Gastroesophageal sphincter (tissue), 3 donors: ENCODE results near the gene RALGAPA1.

Source experiments
- EP300 ChIP-seq: sonication (generic); formaldehyde crosslinking; IDR thresholded peaks from one replicate; pipeline ENCODE4 v1.6.1; 2017; ENCODE audit warnings: antibody characterized with exemption, mild to moderate bottlenecking
- POLR2A ChIP-seq, 2 donors: fragments of 450-650 bp; IDR thresholded peaks; one replicate each; pipeline ENCODE4 v1.6.1; 2017; ENCODE audit warnings: antibody characterized with exemption in 2 of 2, mild to moderate bottlenecking in 2 of 2, moderate library complexity in 1 of 2
- TF ChIP-seq, protein P1 (sequence below), 4 experiments: fragments of 200-600 bp in 2 of 4; fragments of 450-650 bp in 2 of 4; sonication (generic) in 1 of 4; IDR thresholded peaks; one replicate each; pipeline ENCODE4 v1.5.1; 2017 to 2019; ENCODE audit warnings: antibody characterized with exemption in 4 of 4, mild to moderate bottlenecking in 2 of 4, moderate library complexity in 2 of 4

DNA sequence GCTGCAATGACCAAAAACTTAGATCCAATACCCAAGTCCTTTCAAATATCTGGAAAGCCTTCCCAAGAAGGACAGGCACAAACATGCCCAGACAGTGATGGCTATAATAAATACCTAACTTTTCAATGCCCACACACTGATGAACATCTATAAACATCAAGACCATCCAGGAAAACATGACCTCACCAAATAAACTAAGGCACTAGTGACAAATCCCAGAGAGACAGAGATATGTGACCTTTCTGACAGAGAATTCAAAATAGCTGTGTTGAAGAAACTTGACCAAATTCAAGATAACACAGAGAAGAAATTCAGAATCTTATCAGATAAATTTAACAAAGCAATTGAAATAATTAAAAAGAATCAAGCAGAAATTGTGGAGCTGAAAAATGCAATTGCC, 313.8 kb downstream of the RALGAPA1 start:
- TF ChIP-seq, protein P1, sequence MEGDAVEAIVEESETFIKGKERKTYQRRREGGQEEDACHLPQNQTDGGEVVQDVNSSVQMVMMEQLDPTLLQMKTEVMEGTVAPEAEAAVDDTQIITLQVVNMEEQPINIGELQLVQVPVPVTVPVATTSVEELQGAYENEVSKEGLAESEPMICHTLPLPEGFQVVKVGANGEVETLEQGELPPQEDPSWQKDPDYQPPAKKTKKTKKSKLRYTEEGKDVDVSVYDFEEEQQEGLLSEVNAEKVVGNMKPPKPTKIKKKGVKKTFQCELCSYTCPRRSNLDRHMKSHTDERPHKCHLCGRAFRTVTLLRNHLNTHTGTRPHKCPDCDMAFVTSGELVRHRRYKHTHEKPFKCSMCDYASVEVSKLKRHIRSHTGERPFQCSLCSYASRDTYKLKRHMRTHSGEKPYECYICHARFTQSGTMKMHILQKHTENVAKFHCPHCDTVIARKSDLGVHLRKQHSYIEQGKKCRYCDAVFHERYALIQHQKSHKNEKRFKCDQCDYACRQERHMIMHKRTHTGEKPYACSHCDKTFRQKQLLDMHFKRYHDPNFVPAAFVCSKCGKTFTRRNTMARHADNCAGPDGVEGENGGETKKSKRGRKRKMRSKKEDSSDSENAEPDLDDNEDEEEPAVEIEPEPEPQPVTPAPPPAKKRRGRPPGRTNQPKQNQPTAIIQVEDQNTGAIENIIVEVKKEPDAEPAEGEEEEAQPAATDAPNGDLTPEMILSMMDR (IDR thresholded peaks at IDR 0.05) = no peak
- TF ChIP-seq POLR2A (IDR thresholded peaks at IDR 0.05) (no peak), EP300 (no peak)
